Measurements from ENCODE around the gene SLC25A21. TPM values are rescaled to one million over a fixed set of nuclear protein-coding genes. Genes with fewer than 3 reads are reported as not detected.

SLC25A21 gene
- total RNA-seq, 1 experiment from 2014 or later: 7.1 TPM

GRCh38 chr14:36751920-36752319 lies 420.5 kb downstream of the SLC25A21 start:
- Mint-ChIP-seq H3K4me3 (no peak overlapping the region), H3K9me3 (peaks cover 8 to 13% of the 10 kb centered on the region in 2 experiments), H3K36me3 (ENCODE audit: insufficient read depth in 1 of 3, low read depth in 3 of 3) (peaks cover 0 to 10% (median 2%) of the 10 kb centered on the region in 3 experiments; a peak in 4 of 7 replicates), H3K27me3 (ENCODE audit: low read depth) (peaks cover 2% of the 10 kb centered on the region; the same call in 1 of the 2 replicates), H3K27ac (no peak overlapping the region), H3K4me1 (no peaks in the 10 kb centered on the region; a peak in 1 of 4 replicates)
- Histone ChIP-seq H3K79me1 (ENCODE audit: insufficient read depth, low read depth, low read length, poor library complexity, severe bottlenecking) (no peaks in the 10 kb centered on the region), H3K14ac (ENCODE audit: insufficient read depth, low read length) (no peak overlapping the region), H3K9ac (ENCODE audit: extremely low read depth, insufficient read length, low read length) (no peak overlapping the region), H2BK15ac (ENCODE audit: low read depth, low read length) (no peak overlapping the region), H2AFZ (ENCODE audit: low read length) (no peak overlapping the region), H4K20me1 (ENCODE audit: control insufficient read depth, insufficient read depth, insufficient read length) (no peaks in the 10 kb centered on the region), H2AK5ac (ENCODE audit: insufficient read length, low read length) (no peak overlapping the region), H3K27me3 (ENCODE audit: insufficient read depth, low read length) (no peaks in the 10 kb centered on the region), H3K4ac (ENCODE audit: low read depth, low read length) (no peak overlapping the region), H3K56ac (ENCODE audit: insufficient read length, low read depth, low read length) (no peak overlapping the region), H3K79me2 (ENCODE audit: insufficient read depth, low read length) (no peaks in the 10 kb centered on the region), H3K18ac (ENCODE audit: insufficient read length, low read depth, low read length) (no peak overlapping the region), H4K91ac (ENCODE audit: insufficient read length, low read depth, low read length) (no peak overlapping the region), H3K9me3 (ENCODE audit: control insufficient read depth, low read depth, low read length) (no peaks in the 10 kb centered on the region), H2BK120ac (ENCODE audit: low read depth, low read length, poor library complexity, severe bottlenecking) (no peak overlapping the region), H3K4me1 (ENCODE audit: insufficient read depth, low read length) (no peaks in the 10 kb centered on the region), H4K5ac (ENCODE audit: insufficient read length, low read depth, low read length) (no peak overlapping the region), H2BK20ac (ENCODE audit: low read depth, low read length, poor library complexity, severe bottlenecking) (no peak overlapping the region), H2BK12ac (ENCODE audit: insufficient read length, low read depth, low read length) (no peak overlapping the region), H2BK5ac (ENCODE audit: insufficient read length, low read length) (no peak overlapping the region), H3T11ph (ENCODE audit: low read length) (no peak overlapping the region), H3K4me2 (ENCODE audit: insufficient read depth, insufficient read length, low read length) (no peak overlapping the region), H3K23ac (ENCODE audit: insufficient read length, low read depth, low read length) (no peak overlapping the region), H3K23me2 (ENCODE audit: insufficient read length, low read depth, low read length, poor library complexity, severe bottlenecking) (no peaks in the 10 kb centered on the region), H4K8ac (replicated peaks; ENCODE audit: insufficient read length, low read depth, low read length) (no peak overlapping the region), H3K27ac (ENCODE audit: insufficient read length, low read depth, low read length) (no peak overlapping the region)
- no peak for DNase-seq
- WGBS (ENCODE audit: extremely low coverage, insufficient read length, low lambda C conversion rate): no CpG with 5 or more reads among the region's 3 CpGs
- TF ChIP-seq, protein P1, sequence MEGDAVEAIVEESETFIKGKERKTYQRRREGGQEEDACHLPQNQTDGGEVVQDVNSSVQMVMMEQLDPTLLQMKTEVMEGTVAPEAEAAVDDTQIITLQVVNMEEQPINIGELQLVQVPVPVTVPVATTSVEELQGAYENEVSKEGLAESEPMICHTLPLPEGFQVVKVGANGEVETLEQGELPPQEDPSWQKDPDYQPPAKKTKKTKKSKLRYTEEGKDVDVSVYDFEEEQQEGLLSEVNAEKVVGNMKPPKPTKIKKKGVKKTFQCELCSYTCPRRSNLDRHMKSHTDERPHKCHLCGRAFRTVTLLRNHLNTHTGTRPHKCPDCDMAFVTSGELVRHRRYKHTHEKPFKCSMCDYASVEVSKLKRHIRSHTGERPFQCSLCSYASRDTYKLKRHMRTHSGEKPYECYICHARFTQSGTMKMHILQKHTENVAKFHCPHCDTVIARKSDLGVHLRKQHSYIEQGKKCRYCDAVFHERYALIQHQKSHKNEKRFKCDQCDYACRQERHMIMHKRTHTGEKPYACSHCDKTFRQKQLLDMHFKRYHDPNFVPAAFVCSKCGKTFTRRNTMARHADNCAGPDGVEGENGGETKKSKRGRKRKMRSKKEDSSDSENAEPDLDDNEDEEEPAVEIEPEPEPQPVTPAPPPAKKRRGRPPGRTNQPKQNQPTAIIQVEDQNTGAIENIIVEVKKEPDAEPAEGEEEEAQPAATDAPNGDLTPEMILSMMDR (conservative IDR thresholded peaks at IDR 0.05): no peak

Data from H9 (cell line).